ENCODE data around the gene CEP164.
A peak's percentile ranks its signal among the peaks of the same experiment; 100 is the strongest.
"Not testable (repeated sequence)": the region's sequence is repeated elsewhere in the genome, so short reads cannot be mapped to it uniquely, and the experiment has no call there.

The CEP164 gene

GRCh38 chr11:117442049-117442868 lies 114.6 kb downstream of the CEP164 start:
- no peak for DNase-seq (ENCODE audit: low spot score)

DNA sequence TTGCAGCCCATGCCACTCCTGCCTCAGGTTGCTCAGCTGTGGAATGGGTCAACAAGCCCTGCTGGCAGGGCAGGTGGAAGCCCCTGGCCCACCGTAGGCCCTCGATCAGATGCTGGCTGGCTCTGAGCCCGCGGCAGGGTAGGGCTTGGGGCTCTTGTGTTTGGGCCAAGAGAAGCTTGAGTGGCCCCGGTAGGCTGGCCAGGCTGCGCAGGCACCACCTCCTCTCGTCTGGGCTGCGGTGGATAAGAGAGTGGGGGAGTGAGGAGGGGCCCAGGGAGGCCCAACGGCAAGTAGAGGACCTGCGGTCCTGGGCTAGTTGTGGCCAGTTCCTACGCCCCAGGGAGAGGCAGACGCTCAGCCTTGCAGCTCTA lies 115.2 kb downstream of the CEP164 start:
- DNase-seq (ENCODE audit: low spot score): no peak

GRCh38 chr11:117443266-117444186 lies 115.9 kb downstream of the CEP164 start:
- peak; percentile 87 for DNase-seq (ENCODE audit: low spot score)

- no peak for DNase-seq (ENCODE audit: low spot score)
Observed at GRCh38 chr11:117444256-117444655, 116.6 kb downstream of the CEP164 start.

GRCh38 chr11:117444711-117445658 lies 117.3 kb downstream of the CEP164 start:
- DNase-seq (ENCODE audit: low spot score): no peak

DNA sequence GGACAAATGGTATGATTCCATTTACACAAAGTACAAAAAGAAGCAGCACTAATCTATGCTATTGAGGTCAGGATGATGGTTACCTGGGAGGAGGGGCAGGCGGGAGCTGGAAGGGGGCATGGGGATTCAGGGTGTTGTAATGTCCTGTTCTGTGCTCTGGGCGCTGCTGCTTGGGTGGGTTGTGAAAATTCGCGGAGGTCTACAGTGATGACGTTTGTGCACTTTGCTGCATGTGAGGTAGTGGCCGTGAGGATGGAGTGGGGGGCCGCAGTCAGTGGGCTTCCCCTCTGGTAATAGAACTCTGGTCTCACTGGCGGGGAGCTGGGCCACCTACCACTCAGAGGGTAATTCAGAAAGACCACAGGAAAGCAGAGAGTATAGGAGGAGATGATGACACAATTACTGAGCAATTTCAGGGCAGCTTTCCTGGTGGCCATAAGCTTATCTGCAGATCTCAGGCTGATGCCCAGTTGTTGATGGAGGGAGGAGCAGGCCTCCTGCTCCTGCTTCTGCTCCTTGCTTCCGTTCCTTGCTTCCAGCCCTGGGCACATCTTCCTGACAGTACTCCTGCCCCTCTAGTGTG lies 121.5 kb downstream of the CEP164 start:
- DNase-seq (ENCODE audit: low spot score): no peak

GRCh38 chr11:117453886-117454563 lies 126.4 kb downstream of the CEP164 start:
- no peak for DNase-seq (ENCODE audit: low spot score)

- no peak for DNase-seq (ENCODE audit: low spot score)
Observed at GRCh38 chr11:117454564-117454917, 126.9 kb downstream of the CEP164 start.

DNA sequence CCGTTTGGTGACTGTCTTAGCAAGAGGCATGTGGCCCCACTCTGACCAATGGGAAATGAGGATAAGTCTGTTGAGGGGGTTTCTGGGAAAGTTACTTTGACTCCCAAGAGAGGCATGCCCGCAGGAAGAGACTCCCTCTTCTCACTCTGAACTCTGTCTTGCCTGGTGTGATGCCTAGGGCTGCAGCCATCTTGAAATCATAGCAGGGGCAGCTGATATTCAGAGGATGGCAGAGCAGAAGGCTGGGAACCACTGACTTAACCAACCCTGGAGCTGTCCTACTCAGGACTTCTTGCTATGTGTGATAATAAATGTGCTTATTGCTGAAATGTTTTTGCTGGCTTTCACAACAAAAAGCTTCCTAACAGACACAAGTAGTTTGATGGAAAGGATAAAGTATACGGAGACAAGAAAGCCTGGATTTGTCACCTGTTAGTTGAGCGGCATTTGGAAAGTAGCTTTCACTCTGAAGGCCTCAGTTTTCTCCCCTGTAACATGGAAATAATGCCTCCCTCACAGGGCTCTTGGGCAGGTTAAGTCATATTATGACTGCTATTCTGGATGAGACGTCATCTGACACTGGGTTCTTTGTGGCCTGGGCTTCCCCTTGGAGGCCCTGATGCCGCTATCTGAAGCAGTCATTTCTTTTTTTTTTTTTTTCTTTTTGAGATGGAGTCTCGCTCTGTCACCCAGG lies 128.5 kb downstream of the CEP164 start:
- no peak for DNase-seq (ENCODE audit: low spot score)

- DNase-seq (ENCODE audit: low spot score): not testable (repeated sequence)
Observed at GRCh38 chr11:117456721-117457029, 129.0 kb downstream of the CEP164 start.

DNA sequence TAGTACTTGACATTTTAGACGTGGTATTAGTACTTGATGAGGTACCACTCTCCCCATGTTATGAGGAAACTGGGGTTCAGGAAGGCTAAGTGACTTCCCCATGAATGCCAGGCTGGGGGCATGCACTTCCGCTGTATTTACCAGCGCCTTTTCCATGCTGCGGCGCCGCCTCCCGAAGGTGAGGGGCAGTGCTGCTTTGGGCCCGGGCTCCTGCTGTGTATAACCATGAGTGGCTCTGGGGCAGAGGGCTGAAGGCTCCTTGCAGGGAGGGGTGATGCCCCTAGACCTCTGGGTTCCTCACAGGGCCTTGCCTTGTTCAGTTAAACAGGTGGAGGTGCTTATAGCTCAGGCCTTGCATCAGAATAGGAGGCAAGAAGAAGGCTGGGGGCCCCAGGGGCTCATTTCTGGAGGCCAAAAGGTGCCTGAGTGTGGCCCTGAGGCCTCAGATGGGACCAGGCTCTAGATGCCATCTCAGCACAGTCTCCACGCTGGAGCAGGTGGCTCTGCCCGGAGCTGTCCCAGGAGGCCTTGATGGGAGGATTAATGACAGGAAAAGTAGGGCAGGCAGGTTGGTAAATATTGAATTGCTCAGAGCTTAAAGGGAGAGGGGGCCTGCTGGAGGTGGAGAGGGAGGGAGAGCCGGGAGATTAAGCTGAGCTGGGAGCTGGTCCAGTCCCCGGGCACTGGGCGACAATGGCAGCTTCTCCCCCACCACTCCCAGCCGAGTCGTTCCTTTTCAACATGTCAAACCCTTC lies 129.6 kb downstream of the CEP164 start:
- DNase-seq (ENCODE audit: low spot score): no peak

- no peak for DNase-seq (ENCODE audit: low spot score)
Observed at GRCh38 chr11:117457835-117458234, 130.2 kb downstream of the CEP164 start.

- no peak for DNase-seq (ENCODE audit: low spot score)
Observed at GRCh38 chr11:117458275-117459122, 130.8 kb downstream of the CEP164 start.

DNA sequence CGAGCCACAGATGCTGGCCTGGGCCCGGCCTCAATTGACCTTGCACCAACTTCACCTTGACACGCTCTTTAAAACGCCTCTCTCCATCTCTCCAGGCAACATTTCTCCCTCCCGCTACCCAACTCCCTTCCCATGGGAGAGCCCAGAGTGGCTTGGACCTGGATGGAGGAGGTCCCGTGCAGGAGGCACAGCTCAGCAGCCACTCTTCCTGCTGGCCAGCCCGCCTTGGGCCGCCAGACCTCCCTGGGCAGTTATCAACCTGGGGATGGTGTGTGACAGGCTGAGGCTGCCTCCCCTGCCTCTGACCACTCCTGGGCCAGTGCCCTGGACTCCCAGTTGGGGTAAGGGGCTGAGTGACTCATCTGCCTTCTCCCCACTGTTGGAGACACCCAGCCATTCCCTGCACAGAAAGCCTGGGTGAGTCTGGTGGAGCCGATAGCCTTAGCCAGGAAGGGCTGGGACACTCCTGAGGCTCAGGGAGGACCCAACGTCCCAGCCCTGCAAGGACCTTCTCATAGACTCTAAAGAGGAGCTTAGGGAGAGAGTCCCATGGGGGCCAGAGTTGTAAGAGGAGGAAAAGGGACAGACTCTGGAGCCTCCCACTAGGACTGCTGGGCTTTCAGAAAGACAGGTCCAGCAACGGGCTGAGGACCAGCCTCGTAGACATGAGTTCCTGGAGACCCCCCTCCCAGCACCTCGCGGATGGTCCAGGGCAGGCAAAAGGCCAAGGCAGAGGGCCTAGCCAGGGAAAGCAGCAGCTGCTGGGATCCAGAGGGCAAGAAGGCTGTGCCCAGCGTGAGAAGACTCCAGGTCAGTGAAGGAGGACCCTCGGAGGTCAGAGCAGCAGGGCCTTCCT lies 131.7 kb downstream of the CEP164 start:
- no peak for DNase-seq (ENCODE audit: low spot score)

- no peak for DNase-seq (ENCODE audit: low spot score)
Observed at GRCh38 chr11:117459979-117460300, 132.3 kb downstream of the CEP164 start.

DNA sequence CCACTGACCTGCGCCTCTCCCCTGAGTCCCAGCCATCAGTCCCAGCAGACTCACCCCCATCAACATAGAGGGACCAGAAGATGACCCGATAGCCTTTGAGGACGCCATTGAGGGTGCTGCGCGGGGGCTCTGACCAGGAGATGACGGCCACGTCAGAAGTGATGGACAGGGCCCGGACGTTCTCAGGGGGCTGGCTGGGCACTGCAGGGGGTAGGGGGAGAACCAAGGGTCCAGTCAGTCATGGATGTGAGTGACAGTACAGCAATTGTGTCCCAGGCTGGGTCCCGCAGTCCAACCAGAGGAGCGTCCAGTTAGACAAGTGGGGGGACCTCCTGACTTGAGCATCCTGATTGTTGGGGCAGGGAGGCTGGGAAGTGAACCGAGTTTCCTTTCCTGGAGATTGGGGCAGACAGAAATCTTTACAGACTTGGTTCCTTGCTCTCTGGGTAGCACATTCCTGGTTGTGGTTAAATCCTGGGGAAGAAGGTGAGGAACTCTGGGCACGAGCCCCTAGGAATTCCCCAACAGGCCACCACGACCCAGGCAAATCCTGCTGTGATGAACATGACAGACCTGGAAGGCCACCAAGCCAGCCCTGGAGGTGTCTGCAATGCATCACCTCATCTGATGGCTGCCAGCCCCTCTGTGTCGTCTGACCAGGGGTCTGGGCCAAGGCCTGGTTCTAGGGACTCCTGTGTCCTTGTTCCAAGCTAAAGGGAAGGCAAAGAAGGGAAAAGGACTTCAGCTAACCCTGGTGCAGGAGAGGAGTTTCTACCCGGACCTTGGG lies 133.9 kb downstream of the CEP164 start:
- DNase-seq (ENCODE audit: low spot score): no peak

DNA sequence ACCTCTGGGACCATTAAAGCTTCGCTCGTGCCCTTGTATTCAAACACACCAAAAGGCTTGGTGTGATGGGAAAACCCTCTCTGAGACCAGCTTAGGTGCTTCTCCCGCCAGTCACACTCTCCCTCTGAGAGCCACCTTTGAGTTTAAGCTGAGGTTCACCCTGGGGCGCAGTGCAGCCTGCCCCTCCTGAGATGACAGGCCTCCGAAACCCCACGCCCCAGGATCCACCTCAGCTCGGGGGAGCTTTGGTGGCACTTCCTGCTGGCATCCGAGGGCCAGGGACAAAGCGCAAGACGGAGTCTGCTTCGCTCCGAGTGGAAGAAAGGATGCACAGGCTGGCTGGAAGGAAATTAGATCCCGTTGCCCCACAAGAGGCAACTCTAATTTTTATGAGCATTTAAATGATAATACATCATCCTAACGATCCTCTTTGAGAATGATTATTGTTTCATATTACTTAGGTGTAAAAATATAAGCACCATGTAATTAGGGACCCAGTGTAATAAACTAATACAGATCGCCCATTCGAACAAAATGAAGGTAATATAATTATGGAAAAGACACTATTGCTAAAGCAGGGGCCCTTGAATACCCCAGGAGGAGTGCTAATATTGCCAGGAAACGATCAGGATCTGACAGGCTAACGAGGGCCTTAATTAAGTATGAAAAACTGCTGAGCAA lies 134.7 kb downstream of the CEP164 start:
- no peak for DNase-seq (ENCODE audit: low spot score)

Data from ecto neural progenitor cell (in vitro differentiated cells).